Fibroblast of villous mesenchyme (primary cell): ENCODE results near the gene HAGHL. TPM values are rescaled to one million over a fixed set of nuclear protein-coding genes. Genes with fewer than 3 reads are reported as not detected.
"Not testable (repeated sequence)": the region's sequence is repeated elsewhere in the genome, so short reads cannot be mapped to it uniquely, and the experiment has no call there.

ENCODE experiments used
- DNase-seq: peaks from one replicate; pipeline ENCODE4 v3.0.0-alpha.2; 2010; ENCODE audit warnings: low read depth
- H3K4me3 ChIP-seq: 2 replicates; pipeline ENCODE4 v1.5.1; 2011; ENCODE audit warnings: low read depth, mild to moderate bottlenecking, low read length
- CTCF ChIP-seq: IDR thresholded peaks from 2 replicates; pipeline ENCODE4 v1.5.1; 2012; ENCODE audit warnings: low read depth, mild to moderate bottlenecking, low read length; ENCODE audit not compliant: insufficient read depth
- total RNA-seq: library from RNA; depleted of rRNA; stranded (reverse); fragments of >200 nt; gene quantifications from 2 replicates; pipeline ENCODE4 v1.2.3, GENCODE V29; 2012

Gene HAGHL
- total RNA-seq, 1 donor: 14.7 TPM

DNA sequence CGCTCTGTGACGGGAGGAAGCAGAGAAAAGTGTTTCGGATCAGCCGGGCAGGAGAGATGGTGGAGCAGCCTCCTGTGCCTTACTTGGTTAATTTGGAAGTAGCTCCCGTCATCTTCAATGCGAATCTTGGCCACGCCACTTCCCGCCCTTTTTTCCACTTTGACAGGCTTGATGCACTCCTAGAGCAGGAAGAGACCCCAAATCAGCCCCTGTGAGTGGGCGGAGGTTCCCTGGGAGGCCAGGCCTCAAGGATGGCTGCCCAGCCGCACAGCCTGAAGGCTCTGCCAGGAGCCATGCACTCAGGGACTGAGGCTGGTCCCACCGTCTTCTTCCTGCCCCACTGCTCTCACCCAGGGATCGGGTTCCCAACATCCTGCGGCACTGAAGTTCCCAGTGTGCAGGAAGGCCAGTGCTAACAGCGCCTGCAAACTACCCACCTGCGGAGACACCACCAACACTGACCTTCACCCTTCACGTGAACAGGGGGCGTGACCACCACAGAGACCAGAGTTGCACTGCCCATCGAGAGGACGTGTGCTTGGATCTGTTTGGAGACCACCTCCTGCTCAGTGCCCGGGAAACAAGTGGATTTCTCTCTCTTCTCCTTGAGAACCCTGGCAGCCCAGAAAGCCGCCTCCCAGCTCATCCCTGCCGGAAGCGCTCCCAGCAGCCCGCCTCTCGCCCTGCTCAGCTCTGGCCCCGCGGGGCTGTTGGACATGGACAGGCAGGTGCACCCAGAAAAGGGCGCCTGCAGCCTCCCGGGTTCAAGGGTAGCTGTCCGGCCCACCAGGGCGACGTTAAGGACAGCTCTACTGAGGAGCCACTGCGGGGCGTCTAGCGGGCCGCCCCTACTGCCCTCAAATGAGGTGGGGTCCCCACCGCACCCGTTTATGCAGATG is 12.9 kb downstream of the HAGHL start:
- no peak for TF ChIP-seq CTCF
- no peak for DNase-seq
- peak overlapping the region; percentile 84 for H3K4me3 ChIP-seq

GRCh38 chr16:740459-740763 is 13.5 kb downstream of the HAGHL start:
- TF ChIP-seq CTCF: no peak
- DNase-seq: no peak

GRCh38 chr16:740764-741505 is 14.0 kb downstream of the HAGHL start, which contains the start of gene CIAO3:
CIAO3 (minus strand) TSS chr16:740997; CDS start chr16:740985, 12 bp downstream.
- DNase-seq: peak; percentile 89
- TF ChIP-seq CTCF: peak; percentile 80
- peak within 1 kb of the TSS; percentile 84 for H3K4me3 ChIP-seq

More at GRCh38 chr16:740459-740763, 13.5 kb downstream of the HAGHL start:
- H3K4me3 ChIP-seq: peak overlapping the region; percentile 84

- H3K4me3 ChIP-seq: no peak overlapping the region
- TF ChIP-seq CTCF: no peak
- DNase-seq: no peak
Measured at GRCh38 chr16:741986-742629, 15.2 kb downstream of the HAGHL start.

- H3K4me3 ChIP-seq, DNase-seq: not testable (repeated sequence)
Measured at GRCh38 chr16:742894-743293, 16.0 kb downstream of the HAGHL start.

- DNase-seq: no peak
- peak; percentile 12 for TF ChIP-seq CTCF
Measured at GRCh38 chr16:743794-744500, 17.0 kb downstream of the HAGHL start.

More at GRCh38 chr16:743794-744500, 17.0 kb downstream of the HAGHL start:
- H3K4me3 ChIP-seq: no peak overlapping the region
